ENCODE results near the gene HSPG2.

Gene HSPG2

GRCh38 chr1:21906173-21907078 is 30.7 kb downstream of the HSPG2 start:
- no peaks in the 10 kb centered on the region for H3K9me3 ChIP-seq (ENCODE audit: control insufficient read depth, low read length)
- H3K27me3 ChIP-seq (ENCODE audit: control insufficient read depth, insufficient read depth, low read length, poor library complexity, severe bottlenecking) = no peaks in the 10 kb centered on the region
- H3K4me1 ChIP-seq (ENCODE audit: control insufficient read depth, insufficient read depth, low read length) = peaks cover 42% of the 10 kb centered on the region
- H3K27ac ChIP-seq (ENCODE audit: insufficient read depth, low read depth, low read length, poor library complexity, severe bottlenecking) = no peak overlapping the region
- no peaks in the 10 kb centered on the region for H3K36me3 ChIP-seq (ENCODE audit: control insufficient read depth, insufficient read depth, low read length)
- no peak overlapping the region for H3K4me3 ChIP-seq (ENCODE audit: insufficient read depth, low read depth, low read length)
- WGBS, 2 experiments = 90% methylated on average over 21 of the region's 21 CpGs

- Histone ChIP-seq H3K9me3 (ENCODE audit: control insufficient read depth, low read length) (no peaks in the 10 kb centered on the region), H3K27ac (ENCODE audit: insufficient read depth, low read depth, low read length, poor library complexity, severe bottlenecking) (no peak overlapping the region), H3K36me3 (ENCODE audit: control insufficient read depth, insufficient read depth, low read length) (no peaks in the 10 kb centered on the region), H3K4me1 (ENCODE audit: control insufficient read depth, insufficient read depth, low read length) (peaks cover 38% of the 10 kb centered on the region), H3K4me3 (ENCODE audit: insufficient read depth, low read depth, low read length) (no peak overlapping the region), H3K27me3 (ENCODE audit: control insufficient read depth, insufficient read depth, low read length, poor library complexity, severe bottlenecking) (no peaks in the 10 kb centered on the region)
- 92 to 94% methylated on average over 22 of the region's 22 CpGs for WGBS, 2 experiments
Measured at GRCh38 chr1:21904704-21905520, 32.2 kb downstream of the HSPG2 start.

GRCh38 chr1:21904454-21904703 is 32.7 kb downstream of the HSPG2 start:
- WGBS, 2 experiments = 91 to 94% methylated on average over 6 of the region's 6 CpGs
- no peaks in the 10 kb centered on the region for H3K9me3 ChIP-seq (ENCODE audit: control insufficient read depth, low read length)
- peaks cover 37% of the 10 kb centered on the region for H3K4me1 ChIP-seq (ENCODE audit: control insufficient read depth, insufficient read depth, low read length)
- no peaks in the 10 kb centered on the region for H3K36me3 ChIP-seq (ENCODE audit: control insufficient read depth, insufficient read depth, low read length)
- no peaks in the 10 kb centered on the region for H3K27me3 ChIP-seq (ENCODE audit: control insufficient read depth, insufficient read depth, low read length, poor library complexity, severe bottlenecking)
- H3K27ac ChIP-seq (ENCODE audit: insufficient read depth, low read depth, low read length, poor library complexity, severe bottlenecking) = no peak overlapping the region
- no peak overlapping the region for H3K4me3 ChIP-seq (ENCODE audit: insufficient read depth, low read depth, low read length)

GRCh38 chr1:21903638-21904453 is 33.3 kb downstream of the HSPG2 start:
- WGBS, 2 experiments = 93 to 94% methylated on average over 26 of the region's 26 CpGs
- H3K9me3 ChIP-seq (ENCODE audit: control insufficient read depth, low read length) = no peaks in the 10 kb centered on the region
- H3K27ac ChIP-seq (ENCODE audit: insufficient read depth, low read depth, low read length, poor library complexity, severe bottlenecking) = no peak overlapping the region
- H3K4me3 ChIP-seq (ENCODE audit: insufficient read depth, low read depth, low read length) = no peak overlapping the region
- H3K36me3 ChIP-seq (ENCODE audit: control insufficient read depth, insufficient read depth, low read length) = no peaks in the 10 kb centered on the region
- H3K4me1 ChIP-seq (ENCODE audit: control insufficient read depth, insufficient read depth, low read length) = peaks cover 34% of the 10 kb centered on the region
- H3K27me3 ChIP-seq (ENCODE audit: control insufficient read depth, insufficient read depth, low read length, poor library complexity, severe bottlenecking) = no peaks in the 10 kb centered on the region

GRCh38 chr1:21902026-21903012 is 34.8 kb downstream of the HSPG2 start:
- H3K36me3 ChIP-seq (ENCODE audit: control insufficient read depth, insufficient read depth, low read length) = no peaks in the 10 kb centered on the region
- H3K9me3 ChIP-seq (ENCODE audit: control insufficient read depth, low read length) = no peaks in the 10 kb centered on the region
- WGBS, 2 experiments = 80 to 81% methylated on average over 20 of the region's 20 CpGs
- peak overlapping the region; percentile 44 for H3K27ac ChIP-seq (ENCODE audit: insufficient read depth, low read depth, low read length, poor library complexity, severe bottlenecking)
- no peaks in the 10 kb centered on the region for H3K27me3 ChIP-seq (ENCODE audit: control insufficient read depth, insufficient read depth, low read length, poor library complexity, severe bottlenecking)
- H3K4me3 ChIP-seq (ENCODE audit: insufficient read depth, low read depth, low read length) = no peak overlapping the region
- peaks cover 34% of the 10 kb centered on the region for H3K4me1 ChIP-seq (ENCODE audit: control insufficient read depth, insufficient read depth, low read length)

GRCh38 chr1:21901473-21901847 is 35.6 kb downstream of the HSPG2 start:
- Histone ChIP-seq H3K4me3 (ENCODE audit: insufficient read depth, low read depth, low read length) (no peak overlapping the region), H3K4me1 (ENCODE audit: control insufficient read depth, insufficient read depth, low read length) (peaks cover 29% of the 10 kb centered on the region), H3K9me3 (ENCODE audit: control insufficient read depth, low read length) (no peaks in the 10 kb centered on the region), H3K27ac (ENCODE audit: insufficient read depth, low read depth, low read length, poor library complexity, severe bottlenecking) (peak overlapping the region; percentile 16), H3K27me3 (ENCODE audit: control insufficient read depth, insufficient read depth, low read length, poor library complexity, severe bottlenecking) (no peaks in the 10 kb centered on the region), H3K36me3 (ENCODE audit: control insufficient read depth, insufficient read depth, low read length) (no peaks in the 10 kb centered on the region)
- WGBS, 2 experiments = 81 to 83% methylated on average over 5 of the region's 5 CpGs

- peaks cover 26% of the 10 kb centered on the region for H3K4me1 ChIP-seq (ENCODE audit: control insufficient read depth, insufficient read depth, low read length)
- 94% methylated on average over 13 of the region's 13 CpGs for WGBS, 2 experiments
- no peaks in the 10 kb centered on the region for H3K9me3 ChIP-seq (ENCODE audit: control insufficient read depth, low read length)
- no peaks in the 10 kb centered on the region for H3K27me3 ChIP-seq (ENCODE audit: control insufficient read depth, insufficient read depth, low read length, poor library complexity, severe bottlenecking)
- no peak overlapping the region for H3K4me3 ChIP-seq (ENCODE audit: insufficient read depth, low read depth, low read length)
- no peak overlapping the region for H3K27ac ChIP-seq (ENCODE audit: insufficient read depth, low read depth, low read length, poor library complexity, severe bottlenecking)
- H3K36me3 ChIP-seq (ENCODE audit: control insufficient read depth, insufficient read depth, low read length) = no peaks in the 10 kb centered on the region
Measured at GRCh38 chr1:21900766-21901472, 36.2 kb downstream of the HSPG2 start.

GRCh38 chr1:21899987-21900386 is 37.1 kb downstream of the HSPG2 start:
- no peak overlapping the region for H3K4me3 ChIP-seq (ENCODE audit: insufficient read depth, low read depth, low read length)
- H3K27me3 ChIP-seq (ENCODE audit: control insufficient read depth, insufficient read depth, low read length, poor library complexity, severe bottlenecking) = no peaks in the 10 kb centered on the region
- H3K36me3 ChIP-seq (ENCODE audit: control insufficient read depth, insufficient read depth, low read length) = no peaks in the 10 kb centered on the region
- H3K4me1 ChIP-seq (ENCODE audit: control insufficient read depth, insufficient read depth, low read length) = peaks cover 26% of the 10 kb centered on the region
- 73 to 80% methylated on average over 8 of the region's 8 CpGs for WGBS, 2 experiments
- H3K27ac ChIP-seq (ENCODE audit: insufficient read depth, low read depth, low read length, poor library complexity, severe bottlenecking) = no peak overlapping the region
- H3K9me3 ChIP-seq (ENCODE audit: control insufficient read depth, low read length) = no peaks in the 10 kb centered on the region

GRCh38 chr1:21899267-21899810 is 37.8 kb downstream of the HSPG2 start:
- Histone ChIP-seq H3K9me3 (ENCODE audit: control insufficient read depth, low read length) (no peaks in the 10 kb centered on the region), H3K27me3 (ENCODE audit: control insufficient read depth, insufficient read depth, low read length, poor library complexity, severe bottlenecking) (no peaks in the 10 kb centered on the region), H3K4me3 (ENCODE audit: insufficient read depth, low read depth, low read length) (no peak overlapping the region), H3K27ac (ENCODE audit: insufficient read depth, low read depth, low read length, poor library complexity, severe bottlenecking) (no peak overlapping the region), H3K4me1 (ENCODE audit: control insufficient read depth, insufficient read depth, low read length) (peaks cover 26% of the 10 kb centered on the region), H3K36me3 (ENCODE audit: control insufficient read depth, insufficient read depth, low read length) (no peaks in the 10 kb centered on the region)
- WGBS, 2 experiments = 93 to 94% methylated on average over 4 of the region's 4 CpGs
